SHP77 (cell line): ENCODE data around the gene RPLP2.

ENCODE experiments used
- DNase-seq, 2 experiments: peaks; one replicate each; lab custom pipeline; 2025; lab: John Stamatoyannopoulos, UW

RPLP2 gene

GRCh38 chr11:849951-850774, 40.4 kb downstream of the RPLP2 start:
- no peak for DNase-seq

DNA sequence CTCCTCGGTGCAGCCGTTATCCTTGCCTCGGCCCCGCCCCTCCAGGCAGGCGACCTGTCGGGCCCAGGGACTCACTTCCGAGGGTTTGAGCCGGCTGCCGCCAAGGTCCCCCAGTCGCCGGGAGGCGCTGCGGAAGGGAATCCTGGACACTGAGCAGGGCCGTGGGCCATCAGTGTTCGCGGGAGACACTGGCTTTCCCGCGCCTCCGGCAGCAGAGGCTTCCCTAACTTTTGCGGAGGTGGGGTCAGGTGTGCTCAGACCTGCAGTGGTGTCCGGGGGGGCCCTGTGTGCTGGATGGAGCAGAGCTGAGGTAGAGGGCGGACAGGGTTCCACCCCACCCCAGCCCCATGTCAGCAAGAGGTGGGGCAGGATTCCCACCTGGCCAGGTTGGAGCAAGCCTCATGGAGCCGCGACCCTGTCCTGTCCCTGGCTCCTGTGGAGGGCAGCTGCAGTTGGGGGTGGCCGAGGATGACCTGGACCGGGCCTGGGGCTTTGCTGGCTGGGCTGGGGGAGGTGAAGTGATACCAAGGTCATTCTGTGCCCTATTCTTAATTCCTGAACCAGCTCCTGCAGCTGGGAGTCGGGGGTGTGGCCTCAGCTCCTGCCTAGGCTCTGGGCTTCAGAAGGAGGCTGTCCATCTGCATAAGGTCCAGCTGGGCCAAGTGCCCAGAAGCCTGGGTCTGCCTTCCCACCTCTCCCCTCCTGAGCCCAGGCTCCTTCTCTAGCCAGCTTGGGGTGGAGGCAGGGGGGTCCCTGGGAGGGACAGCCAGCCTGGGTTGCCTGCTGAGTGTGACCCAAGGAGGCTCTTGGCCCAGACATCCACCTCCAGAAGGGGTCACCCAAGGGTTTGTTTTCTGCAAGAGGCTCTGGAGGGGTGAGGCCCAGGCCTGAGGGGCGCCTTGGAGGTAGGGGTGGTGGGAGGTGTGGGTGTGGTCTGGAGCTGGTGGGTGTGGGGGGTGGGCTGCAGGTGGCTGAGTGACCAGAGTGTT, 41.3 kb downstream of the RPLP2 start:
- no peak for DNase-seq

DNA sequence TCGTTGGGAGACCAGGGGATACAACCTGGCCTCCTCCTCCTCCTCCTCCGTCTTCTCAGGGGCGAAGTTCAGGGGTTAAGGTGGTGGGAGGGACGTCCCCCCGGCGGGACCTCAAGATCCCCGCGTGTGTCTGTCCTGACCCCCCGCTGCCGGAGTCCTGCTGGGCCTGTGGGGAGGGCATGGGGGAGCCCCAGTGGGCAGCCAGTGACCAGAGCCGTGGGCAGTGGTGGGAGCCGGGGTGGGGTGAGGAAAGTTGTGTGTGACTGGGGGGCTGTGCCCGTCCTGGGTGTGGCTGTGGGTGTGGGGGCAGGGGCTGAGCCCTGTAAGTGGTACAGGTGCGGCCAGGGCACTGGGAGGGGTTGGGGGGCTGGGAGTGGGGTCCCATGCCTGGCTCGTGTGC, 43.0 kb downstream of the RPLP2 start:
- DNase-seq = no peak

GRCh38 chr11:853682-854448, 44.1 kb downstream of the RPLP2 start:
- no peak for DNase-seq

DNA sequence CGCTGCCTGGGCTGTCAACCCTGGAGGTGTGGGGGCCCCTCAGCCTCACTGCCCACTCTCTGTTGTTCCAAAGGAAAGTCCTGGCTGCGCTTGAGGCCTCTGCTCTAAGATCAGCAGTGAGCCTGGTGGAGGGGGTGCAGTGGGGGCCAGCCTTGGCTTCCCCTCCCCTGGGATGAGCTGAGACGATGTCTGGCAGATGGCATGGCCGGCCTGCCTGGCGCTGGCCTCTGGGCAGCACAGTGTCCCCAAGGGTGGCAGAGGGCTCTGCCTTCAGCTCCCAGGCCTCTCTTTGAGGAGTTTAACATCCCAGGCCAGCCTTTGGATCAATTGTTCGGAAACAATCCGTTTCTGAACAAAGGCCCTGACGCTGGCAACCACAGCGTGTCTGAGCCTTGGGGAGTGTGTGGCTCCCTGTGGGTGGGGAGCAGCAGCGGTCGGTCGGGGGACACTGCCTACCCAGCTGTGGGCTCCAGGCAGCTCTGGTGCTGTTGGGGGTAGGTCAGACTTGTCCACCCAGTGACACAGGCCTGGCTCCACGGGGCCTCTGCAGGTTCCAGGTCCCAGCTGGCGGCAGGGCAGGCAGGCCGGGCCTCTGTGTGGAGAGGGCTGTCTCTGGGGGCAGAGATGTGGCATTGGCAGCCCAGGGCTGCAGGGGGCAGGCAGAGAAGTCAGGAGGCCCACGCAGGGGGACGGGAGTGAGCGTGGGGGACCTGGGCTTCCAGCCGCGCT, 45.0 kb downstream of the RPLP2 start:
- no peak for DNase-seq

- DNase-seq = no peak
Measured at GRCh38 chr11:855330-855674, 45.5 kb downstream of the RPLP2 start.

DNA sequence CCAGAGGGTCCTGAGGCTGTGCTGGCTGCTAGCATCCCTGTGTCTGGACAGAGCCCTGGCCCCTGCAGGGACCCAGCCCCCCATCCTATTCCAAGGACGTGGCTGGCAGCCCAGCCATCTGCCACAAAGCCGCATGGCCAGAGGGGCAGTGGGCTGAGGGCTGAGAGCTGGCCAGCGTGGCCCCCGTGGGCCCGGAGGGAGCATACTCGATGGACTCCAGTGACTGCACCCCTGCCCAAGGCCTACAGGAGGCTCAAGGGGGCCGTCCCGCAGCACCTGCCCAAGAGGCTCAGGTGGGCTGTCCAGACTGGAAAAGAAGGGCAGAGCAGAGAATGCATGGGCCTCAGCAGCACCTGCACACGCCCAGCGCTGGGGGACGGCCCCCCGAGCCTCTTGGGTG, 46.0 kb downstream of the RPLP2 start:
- DNase-seq = no peak

GRCh38 chr11:856397-856796, 46.6 kb downstream of the RPLP2 start:
- DNase-seq = no peak

DNA sequence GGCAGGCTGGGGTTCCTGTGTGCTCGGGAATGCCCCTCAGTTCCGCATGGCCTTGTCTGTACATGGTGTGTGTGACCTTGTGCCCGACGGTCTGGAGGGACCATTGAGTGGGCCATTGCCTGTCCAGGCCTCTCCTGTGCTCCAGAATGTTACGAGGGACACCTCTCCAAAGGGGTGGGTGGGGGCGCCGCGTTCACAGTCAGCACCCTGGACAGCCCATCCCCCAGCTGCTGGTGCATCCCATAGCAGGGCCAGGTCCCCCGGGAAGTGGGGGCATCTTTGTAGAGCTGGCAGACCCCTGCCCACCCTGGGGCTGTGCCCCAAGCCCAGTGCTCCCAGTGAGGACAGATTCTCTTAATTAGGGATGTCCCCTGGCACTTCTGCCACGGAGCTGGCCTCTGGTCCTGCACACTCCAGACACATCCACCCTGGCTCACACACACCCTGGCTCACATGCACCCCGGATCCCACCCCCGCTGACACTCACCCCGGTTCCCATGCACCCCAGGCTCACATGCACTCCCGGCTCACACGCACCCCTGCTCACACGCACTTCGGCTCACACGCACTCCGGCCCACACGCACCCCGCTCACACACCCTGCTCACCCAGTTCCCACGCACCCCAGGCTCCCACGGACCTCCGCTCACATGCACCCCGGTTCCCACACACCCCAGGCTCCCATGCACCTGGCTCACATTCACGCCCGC, 48.4 kb downstream of the RPLP2 start:
- no peak for DNase-seq

DNA sequence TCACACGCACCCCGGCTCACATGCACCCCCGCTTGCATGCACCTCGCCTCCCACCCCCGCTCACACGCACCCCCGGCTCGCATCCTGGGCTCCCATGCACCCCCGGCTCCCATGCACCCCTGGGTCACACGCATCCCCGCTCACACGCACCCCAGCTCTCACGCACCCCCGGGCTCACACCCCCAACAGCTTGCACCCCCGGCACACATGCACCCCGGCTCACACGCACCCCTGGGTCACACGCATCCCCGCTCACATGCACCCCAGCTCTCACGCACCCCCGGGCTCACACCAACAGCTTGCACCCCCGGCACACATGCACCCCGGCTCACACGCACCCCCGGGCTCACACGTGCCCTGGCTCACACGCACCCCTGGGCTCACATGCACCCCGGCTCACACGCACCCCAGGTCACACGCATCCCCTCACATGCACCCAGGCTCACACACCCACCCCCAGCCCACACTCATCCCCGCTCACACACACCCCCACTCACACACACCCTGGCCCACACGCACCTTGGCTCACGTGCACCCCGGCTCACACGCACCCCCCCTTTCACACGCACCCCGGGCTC, 49.1 kb downstream of the RPLP2 start:
- DNase-seq = no peak

DNA sequence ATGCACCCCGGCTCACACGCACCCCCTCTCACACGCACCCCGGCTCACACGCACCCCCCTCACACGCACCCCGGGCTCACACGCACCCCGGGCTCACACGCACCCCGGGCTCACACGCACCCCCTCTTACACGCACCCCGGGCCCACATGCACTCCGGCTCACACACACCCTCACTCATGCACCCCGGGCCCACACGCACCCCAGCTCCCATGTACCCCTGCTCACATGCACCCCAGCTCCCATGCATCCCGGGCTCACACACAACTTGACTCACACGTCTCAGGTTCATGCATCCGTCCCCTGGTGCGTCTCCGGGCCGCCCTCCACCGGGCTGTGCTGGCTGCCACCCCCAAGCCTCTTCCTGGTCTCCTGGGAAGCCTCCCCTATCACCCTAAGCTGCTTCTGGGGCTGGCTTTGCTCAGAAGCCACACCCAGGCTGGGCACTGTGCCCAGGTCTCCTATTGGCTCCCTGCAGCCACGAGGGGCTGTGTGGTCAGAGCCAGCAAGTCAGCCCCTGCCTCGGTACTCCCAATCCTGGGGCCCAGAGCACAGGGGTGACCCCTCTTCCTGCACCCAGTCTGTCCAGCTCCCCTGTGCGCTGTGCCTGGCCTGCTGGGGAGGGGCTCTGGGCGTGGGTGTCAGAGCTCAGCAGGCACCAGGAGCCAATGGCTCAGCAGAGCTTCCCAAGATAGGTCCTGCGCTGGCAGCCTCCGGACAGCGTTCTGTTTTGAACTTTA, 49.8 kb downstream of the RPLP2 start:
- DNase-seq = no peak

- DNase-seq = no peak
Measured at GRCh38 chr11:860234-861104, 50.7 kb downstream of the RPLP2 start.

DNA sequence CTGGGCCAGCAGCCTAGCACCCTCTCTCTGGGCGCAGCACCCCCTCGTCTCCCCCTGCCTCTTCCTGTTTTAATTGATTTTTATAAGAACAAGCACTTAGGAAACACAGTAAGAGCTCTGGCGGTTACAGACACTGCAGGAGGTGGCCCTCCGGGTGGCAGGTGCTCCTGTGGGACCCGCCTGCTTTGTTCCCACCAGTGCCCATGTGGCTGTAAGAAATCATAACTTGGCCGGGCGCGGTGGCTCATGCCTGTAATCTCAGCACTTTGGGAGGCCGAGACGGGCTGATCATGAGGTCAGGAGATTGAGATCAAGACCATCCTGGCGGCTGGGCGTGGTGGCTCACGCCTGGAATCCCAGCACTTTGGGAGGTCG, 51.3 kb downstream of the RPLP2 start:
- DNase-seq = no peak

GRCh38 chr11:862081-862661, 52.4 kb downstream of the RPLP2 start:
- no peak for DNase-seq
